RKO (cell line): Measurements from ENCODE around the gene HORMAD1.
"Not testable (repeated sequence)": the region's sequence is repeated elsewhere in the genome, so short reads cannot be mapped to it uniquely, and the experiment has no call there.

Experiments used
- DNase-seq: peaks from one replicate; pipeline ENCODE4 v3.0.0-alpha.2; 2016; ENCODE audit warnings: low spot score

Gene HORMAD1

GRCh38 chr1:150720703-150721102 is at the start of gene HORMAD1:
Gene HORMAD1 (minus strand): TSS chr1:150720895. CDS start chr1:150719505, 1,390 bp downstream.
- no peak for DNase-seq

GRCh38 chr1:150767704-150768103 is 47.0 kb upstream of the HORMAD1 start:
- DNase-seq, result not testable (repeated sequence)

- DNase-seq, result not testable (repeated sequence)
Observed at GRCh38 chr1:150765977-150766301, 45.2 kb upstream of the HORMAD1 start.

GRCh38 chr1:150765296-150765976 is 44.7 kb upstream of the HORMAD1 start, which contains the start of gene CTSS:
Gene CTSS (minus strand): TSS chr1:150765778. CDS start chr1:150764763, 1,015 bp downstream.
- DNase-seq, result peak; percentile 30

- no peak for DNase-seq
Observed at GRCh38 chr1:150764617-150765101, 44.0 kb upstream of the HORMAD1 start.

- DNase-seq, result no peak
Observed at GRCh38 chr1:150763018-150763417, 42.3 kb upstream of the HORMAD1 start.

- no peak for DNase-seq
Observed at GRCh38 chr1:150762552-150762951, 41.9 kb upstream of the HORMAD1 start.

GRCh38 chr1:150761801-150762200 is 41.1 kb upstream of the HORMAD1 start:
- DNase-seq, result no peak

- no peak for DNase-seq
Observed at GRCh38 chr1:150760013-150760412, 39.3 kb upstream of the HORMAD1 start.

GRCh38 chr1:150753416-150753815 is 32.7 kb upstream of the HORMAD1 start:
- no peak for DNase-seq

GRCh38 chr1:150751443-150751842 is 30.7 kb upstream of the HORMAD1 start:
- no peak for DNase-seq

GRCh38 chr1:150749720-150750311 is 29.1 kb upstream of the HORMAD1 start:
- no peak for DNase-seq

GRCh38 chr1:150748878-150749719 is 28.4 kb upstream of the HORMAD1 start:
- no peak for DNase-seq

- DNase-seq, result no peak
Observed at GRCh38 chr1:150730130-150730721, 9.5 kb upstream of the HORMAD1 start.

GRCh38 chr1:150724336-150724735 is 3.6 kb upstream of the HORMAD1 start:
- no peak for DNase-seq

- no peak for DNase-seq
Observed at GRCh38 chr1:150720098-150720497, 597 bp downstream of the HORMAD1 start.

- no peak for DNase-seq
Observed at GRCh38 chr1:150718225-150718891, 2.3 kb downstream of the HORMAD1 start.

GRCh38 chr1:150709031-150709430 is 11.7 kb downstream of the HORMAD1 start:
- not testable (repeated sequence) for DNase-seq

- no peak for DNase-seq
Observed at GRCh38 chr1:150708595-150708994, 12.1 kb downstream of the HORMAD1 start.

GRCh38 chr1:150706091-150706490 is 14.6 kb downstream of the HORMAD1 start:
- DNase-seq, result no peak

- no peak for DNase-seq
Observed at GRCh38 chr1:150703427-150703826, 17.3 kb downstream of the HORMAD1 start.
